ENCODE measurements around the gene MT3.

The MT3 gene

DNA sequence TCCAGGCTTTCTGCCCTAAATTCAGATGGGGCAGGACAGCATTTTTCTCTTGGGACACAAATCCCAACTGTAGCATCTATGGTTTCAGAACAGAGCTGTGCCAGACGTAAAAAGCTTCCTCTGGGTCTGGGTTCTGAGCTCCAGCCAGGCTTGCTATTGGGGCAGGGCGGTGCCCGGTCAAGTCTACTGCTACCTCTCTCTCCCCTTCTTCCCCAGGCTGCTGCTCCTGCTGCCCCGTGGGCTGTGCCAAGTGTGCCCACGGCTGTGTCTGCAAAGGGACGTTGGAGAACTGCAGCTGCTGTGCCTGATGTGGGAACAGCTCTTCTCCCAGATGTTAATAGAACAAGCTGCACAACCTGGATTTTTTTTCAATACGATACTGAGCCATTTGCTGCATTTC, 44.2 kb downstream of the MT3 start:
- TF ChIP-seq POLR2AphosphoS5 (IDR thresholded peaks at IDR 0.05; ENCODE audit: low read depth, low read length) (no peak), FOXP2 (optimal IDR thresholded peaks at IDR 0.05; ENCODE audit: borderline replicate concordance, extremely low read depth, extremely low read length, insufficient read depth) (no peak), SIN3A (IDR thresholded peaks at IDR 0.05; ENCODE audit: borderline replicate concordance, insufficient read depth, low read length) (no peak), TAF1 (IDR thresholded peaks at IDR 0.05; ENCODE audit: borderline replicate concordance, insufficient read depth, low read length) (no peak)
- TF ChIP-seq, protein P1, sequence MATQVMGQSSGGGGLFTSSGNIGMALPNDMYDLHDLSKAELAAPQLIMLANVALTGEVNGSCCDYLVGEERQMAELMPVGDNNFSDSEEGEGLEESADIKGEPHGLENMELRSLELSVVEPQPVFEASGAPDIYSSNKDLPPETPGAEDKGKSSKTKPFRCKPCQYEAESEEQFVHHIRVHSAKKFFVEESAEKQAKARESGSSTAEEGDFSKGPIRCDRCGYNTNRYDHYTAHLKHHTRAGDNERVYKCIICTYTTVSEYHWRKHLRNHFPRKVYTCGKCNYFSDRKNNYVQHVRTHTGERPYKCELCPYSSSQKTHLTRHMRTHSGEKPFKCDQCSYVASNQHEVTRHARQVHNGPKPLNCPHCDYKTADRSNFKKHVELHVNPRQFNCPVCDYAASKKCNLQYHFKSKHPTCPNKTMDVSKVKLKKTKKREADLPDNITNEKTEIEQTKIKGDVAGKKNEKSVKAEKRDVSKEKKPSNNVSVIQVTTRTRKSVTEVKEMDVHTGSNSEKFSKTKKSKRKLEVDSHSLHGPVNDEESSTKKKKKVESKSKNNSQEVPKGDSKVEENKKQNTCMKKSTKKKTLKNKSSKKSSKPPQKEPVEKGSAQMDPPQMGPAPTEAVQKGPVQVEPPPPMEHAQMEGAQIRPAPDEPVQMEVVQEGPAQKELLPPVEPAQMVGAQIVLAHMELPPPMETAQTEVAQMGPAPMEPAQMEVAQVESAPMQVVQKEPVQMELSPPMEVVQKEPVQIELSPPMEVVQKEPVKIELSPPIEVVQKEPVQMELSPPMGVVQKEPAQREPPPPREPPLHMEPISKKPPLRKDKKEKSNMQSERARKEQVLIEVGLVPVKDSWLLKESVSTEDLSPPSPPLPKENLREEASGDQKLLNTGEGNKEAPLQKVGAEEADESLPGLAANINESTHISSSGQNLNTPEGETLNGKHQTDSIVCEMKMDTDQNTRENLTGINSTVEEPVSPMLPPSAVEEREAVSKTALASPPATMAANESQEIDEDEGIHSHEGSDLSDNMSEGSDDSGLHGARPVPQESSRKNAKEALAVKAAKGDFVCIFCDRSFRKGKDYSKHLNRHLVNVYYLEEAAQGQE (IDR thresholded peaks at IDR 0.05; ENCODE audit: insufficient read depth in 1 of 2, low read depth in 2 of 2, low read length in 2 of 2): no peak

DNA sequence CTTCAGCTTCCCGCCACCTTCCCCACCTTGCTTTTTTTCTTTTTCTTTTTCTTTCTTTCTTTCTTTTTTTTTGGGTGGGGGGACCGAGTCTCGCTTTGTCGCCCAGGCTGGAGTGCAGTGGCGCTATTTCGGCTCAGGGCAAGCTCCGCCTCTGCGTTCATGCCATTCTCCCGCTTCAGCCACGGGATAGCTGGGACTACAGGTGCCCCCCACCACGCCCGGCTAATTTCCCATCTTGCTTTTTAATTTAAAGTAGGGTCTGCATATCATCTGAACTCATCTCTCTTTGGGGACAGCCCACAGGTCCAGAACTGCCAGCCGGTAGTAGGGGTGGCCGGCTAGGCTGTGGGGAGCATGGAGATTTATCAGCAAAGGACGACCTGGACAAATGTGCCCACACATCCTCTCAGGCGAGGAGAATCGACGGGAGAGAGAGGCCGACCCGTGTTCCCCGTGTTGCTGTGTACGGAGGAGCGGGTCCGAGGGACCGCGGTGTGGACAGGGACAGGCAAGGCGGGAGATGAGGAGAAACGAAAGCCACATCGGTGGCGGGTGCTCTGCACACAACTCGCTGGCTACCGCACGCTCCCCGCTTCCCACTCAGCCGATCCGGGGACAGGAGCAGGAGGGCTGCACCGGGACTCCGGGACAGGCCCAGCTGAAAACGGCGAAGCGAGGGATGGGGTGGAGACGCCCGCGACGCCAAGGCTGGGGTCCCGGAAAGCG, 45.5 kb downstream of the MT3 start:
- no peak for TF ChIP-seq TAF1 (IDR thresholded peaks at IDR 0.05; ENCODE audit: borderline replicate concordance, insufficient read depth, low read length)
- no peak for TF ChIP-seq SIN3A (IDR thresholded peaks at IDR 0.05; ENCODE audit: borderline replicate concordance, insufficient read depth, low read length)
- TF ChIP-seq FOXP2 (optimal IDR thresholded peaks at IDR 0.05; ENCODE audit: borderline replicate concordance, extremely low read depth, extremely low read length, insufficient read depth): no peak
- TF ChIP-seq POLR2AphosphoS5 (IDR thresholded peaks at IDR 0.05; ENCODE audit: low read depth, low read length): no peak
- TF ChIP-seq, protein P1 (IDR thresholded peaks at IDR 0.05; ENCODE audit: insufficient read depth in 1 of 2, low read depth in 2 of 2, low read length in 2 of 2): no peak

DNA sequence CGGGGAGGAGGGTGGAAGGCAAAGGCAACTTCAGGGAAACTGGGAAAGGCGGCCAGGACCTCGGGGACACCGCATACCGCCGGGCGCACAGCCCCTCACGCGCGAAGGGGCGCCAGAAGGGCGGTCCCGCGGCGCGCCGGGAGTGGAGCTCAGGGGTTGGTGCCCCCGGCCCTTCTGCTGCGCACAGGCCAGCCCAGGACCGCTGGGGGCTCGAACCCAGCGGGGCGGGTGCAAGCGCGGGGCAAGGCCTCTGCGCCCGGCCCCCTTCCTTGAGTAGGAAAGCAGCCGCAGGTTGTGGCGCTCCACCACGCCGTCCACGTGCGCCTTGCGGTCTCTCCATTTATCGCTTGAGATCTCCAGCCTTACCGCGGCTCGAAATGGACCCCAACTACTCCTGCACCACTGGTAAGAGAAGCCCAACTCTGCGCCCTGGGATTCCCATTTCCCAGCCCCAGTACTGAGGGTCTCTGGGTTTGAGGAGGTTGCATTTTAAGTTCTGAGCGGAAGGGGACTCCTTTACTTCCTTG, 46.2 kb downstream of the MT3 start:
- TF ChIP-seq TAF1 (IDR thresholded peaks at IDR 0.05; ENCODE audit: borderline replicate concordance, insufficient read depth, low read length): no peak
- TF ChIP-seq, protein P1 (IDR thresholded peaks at IDR 0.05; ENCODE audit: insufficient read depth in 1 of 2, low read depth in 2 of 2, low read length in 2 of 2): no peak
- TF ChIP-seq SIN3A (IDR thresholded peaks at IDR 0.05; ENCODE audit: borderline replicate concordance, insufficient read depth, low read length): no peak
- TF ChIP-seq POLR2AphosphoS5 (IDR thresholded peaks at IDR 0.05; ENCODE audit: low read depth, low read length): no peak
- TF ChIP-seq FOXP2 (optimal IDR thresholded peaks at IDR 0.05; ENCODE audit: borderline replicate concordance, extremely low read depth, extremely low read length, insufficient read depth): no peak

DNA sequence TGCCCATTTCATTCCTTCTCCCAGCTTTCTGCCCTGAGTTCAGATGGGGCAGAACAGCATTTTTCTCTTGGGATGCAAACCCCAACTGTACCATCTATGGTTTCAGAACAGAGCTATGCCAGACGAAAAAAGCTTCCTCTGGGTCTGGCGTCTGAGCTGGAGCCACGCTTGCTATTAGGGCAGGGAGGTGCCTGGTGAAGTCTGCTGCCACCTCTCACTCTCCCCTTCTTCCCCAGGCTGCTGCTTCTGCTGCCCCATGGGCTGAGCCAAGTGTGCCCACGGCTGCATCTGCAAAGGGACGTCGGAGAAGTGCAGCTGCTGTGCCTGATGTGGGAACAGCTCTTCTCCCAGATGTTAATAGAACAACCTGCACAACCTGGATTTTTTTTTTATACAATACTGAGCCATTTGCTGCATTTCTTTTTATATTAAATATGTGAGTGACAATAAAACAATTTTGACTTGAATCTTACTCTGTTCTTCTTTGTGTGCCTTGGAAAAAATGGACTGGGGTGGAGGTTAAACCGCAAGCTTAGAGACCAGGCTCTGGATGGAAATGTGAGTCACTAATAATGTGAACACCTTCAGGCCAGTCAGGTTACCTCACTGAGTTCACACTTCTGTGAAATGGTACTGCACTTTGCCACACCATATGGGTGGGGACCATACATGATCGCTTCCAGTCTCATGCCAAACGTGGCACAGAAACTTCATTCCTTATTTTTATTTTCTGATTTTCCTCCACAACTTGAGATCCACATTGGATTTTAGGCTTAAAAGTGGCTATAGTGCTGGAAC, 47.5 kb downstream of the MT3 start:
- no peak for TF ChIP-seq FOXP2 (optimal IDR thresholded peaks at IDR 0.05; ENCODE audit: borderline replicate concordance, extremely low read depth, extremely low read length, insufficient read depth)
- TF ChIP-seq TAF1 (IDR thresholded peaks at IDR 0.05; ENCODE audit: borderline replicate concordance, insufficient read depth, low read length): no peak

DNA sequence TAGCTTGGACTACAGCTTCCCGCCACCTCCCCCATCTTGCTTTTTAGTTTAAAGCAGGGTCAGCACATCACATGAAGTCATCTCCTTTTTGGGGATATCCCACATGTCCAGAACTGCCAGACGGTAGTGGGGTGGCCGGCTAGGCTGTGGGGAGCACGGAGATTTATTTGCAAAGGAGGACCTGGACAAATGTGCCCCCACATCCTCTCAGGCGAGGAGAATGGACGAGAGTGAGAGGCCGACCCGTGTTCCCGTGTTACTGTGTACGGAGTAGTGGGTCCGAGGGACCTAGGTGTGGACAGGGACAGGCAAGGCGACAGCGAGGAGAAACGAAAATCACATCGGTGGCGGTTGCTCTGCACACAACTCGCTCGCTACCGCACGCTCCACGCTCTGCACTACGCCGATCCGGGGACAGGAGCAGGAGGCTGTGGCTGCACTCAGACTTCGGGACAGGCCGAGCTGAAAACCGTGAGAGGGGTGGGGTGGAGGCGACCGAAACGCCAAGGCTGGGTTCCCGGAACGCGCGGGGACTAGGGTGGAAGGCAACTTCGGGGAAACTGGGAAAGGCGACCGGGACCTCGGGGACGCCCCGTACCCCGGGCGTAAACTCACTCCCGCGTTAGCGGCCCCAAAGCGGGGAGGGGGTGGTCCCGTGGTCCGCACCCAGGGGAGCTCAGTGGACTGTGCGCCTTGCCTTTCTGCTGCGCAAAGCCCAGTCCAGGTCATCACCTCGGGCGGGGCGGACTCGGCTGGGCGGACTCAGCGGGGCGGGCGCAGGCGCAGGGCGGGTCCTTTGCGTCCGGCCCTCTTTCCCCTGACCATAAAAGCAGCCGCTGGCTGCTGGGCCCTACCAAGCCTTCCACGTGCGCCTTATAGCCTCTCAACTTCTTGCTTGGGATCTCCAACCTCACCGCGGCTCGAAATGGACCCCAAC, 48.8 kb downstream of the MT3 start, which contains the start of gene MT1A:
MT1A (plus strand) TSS at position 853 of the 937 bp plus-strand sequence; CDS start at position 926, 73 bp downstream.
- TF ChIP-seq TAF1 (IDR thresholded peaks at IDR 0.05; ENCODE audit: borderline replicate concordance, insufficient read depth, low read length) (no peak), POLR2AphosphoS5 (IDR thresholded peaks at IDR 0.05; ENCODE audit: low read depth, low read length) (no peak), SIN3A (IDR thresholded peaks at IDR 0.05; ENCODE audit: borderline replicate concordance, insufficient read depth, low read length) (no peak), FOXP2 (optimal IDR thresholded peaks at IDR 0.05; ENCODE audit: borderline replicate concordance, extremely low read depth, extremely low read length, insufficient read depth) (no peak)
- TF ChIP-seq, protein P1 (IDR thresholded peaks at IDR 0.05; ENCODE audit: insufficient read depth in 1 of 2, low read depth in 2 of 2, low read length in 2 of 2): no peak

Data from PFSK-1 (cell line).